ENCODE data around the gene OTUB1. TPM values are rescaled to one million over a fixed set of nuclear protein-coding genes. Genes with fewer than 3 reads are reported as not detected.
"Not testable (repeated sequence)": the region's sequence is repeated elsewhere in the genome, so short reads cannot be mapped to it uniquely, and the experiment has no call there.

The OTUB1 gene, protein sequence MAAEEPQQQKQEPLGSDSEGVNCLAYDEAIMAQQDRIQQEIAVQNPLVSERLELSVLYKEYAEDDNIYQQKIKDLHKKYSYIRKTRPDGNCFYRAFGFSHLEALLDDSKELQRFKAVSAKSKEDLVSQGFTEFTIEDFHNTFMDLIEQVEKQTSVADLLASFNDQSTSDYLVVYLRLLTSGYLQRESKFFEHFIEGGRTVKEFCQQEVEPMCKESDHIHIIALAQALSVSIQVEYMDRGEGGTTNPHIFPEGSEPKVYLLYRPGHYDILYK
- polyA plus RNA-seq: 10 to 100 TPM; 35.3 to 62.4 (median 50.5) TPM

DNA sequence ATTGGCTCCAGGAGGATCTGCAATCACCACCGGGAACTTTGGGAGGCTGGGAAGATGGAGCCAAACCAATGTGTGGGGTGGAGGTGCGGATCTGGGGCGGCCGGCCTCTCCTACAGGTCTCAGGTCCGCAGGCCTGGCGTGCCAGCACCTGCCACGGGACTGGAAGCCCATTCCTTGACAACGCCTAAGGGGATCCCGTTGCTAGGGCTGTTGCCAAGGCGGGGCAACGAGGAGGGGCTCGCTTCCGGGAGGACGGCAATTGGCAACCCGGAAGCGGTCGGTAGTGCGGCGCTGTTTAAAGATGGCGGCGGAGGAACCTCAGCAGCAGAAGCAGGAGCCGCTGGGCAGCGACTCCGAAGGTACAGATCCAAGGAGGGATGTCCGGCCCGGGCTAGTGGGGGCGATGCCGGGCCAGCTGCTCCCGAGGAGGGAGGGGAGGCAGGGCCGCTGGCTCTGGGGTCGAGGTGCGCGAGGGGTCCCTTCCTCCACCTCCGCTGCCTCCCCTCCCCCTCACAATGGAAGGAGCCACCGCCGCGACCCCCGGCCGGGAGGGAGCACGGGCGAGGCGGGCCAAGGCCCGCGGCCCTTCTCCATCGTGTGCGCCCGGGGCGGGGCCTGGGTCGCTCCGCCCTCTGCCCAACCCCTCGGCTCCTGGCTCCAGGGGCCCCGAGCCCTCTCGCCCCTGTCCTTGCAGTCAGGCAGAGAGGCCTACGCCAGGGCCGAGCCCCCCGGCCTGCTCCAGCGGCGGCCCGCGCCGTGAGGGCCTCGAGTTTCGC lies at the start of gene OTUB1:
Gene OTUB1, plus strand, starts transcription at position 283 of the 776 bp plus-strand sequence. Its CDS starts 19 bp downstream, at position 302.
- 0 to 1% (median 1%) methylated on average over 45 to 63 of the region's 63 CpGs for WGBS, 3 donors

DNA sequence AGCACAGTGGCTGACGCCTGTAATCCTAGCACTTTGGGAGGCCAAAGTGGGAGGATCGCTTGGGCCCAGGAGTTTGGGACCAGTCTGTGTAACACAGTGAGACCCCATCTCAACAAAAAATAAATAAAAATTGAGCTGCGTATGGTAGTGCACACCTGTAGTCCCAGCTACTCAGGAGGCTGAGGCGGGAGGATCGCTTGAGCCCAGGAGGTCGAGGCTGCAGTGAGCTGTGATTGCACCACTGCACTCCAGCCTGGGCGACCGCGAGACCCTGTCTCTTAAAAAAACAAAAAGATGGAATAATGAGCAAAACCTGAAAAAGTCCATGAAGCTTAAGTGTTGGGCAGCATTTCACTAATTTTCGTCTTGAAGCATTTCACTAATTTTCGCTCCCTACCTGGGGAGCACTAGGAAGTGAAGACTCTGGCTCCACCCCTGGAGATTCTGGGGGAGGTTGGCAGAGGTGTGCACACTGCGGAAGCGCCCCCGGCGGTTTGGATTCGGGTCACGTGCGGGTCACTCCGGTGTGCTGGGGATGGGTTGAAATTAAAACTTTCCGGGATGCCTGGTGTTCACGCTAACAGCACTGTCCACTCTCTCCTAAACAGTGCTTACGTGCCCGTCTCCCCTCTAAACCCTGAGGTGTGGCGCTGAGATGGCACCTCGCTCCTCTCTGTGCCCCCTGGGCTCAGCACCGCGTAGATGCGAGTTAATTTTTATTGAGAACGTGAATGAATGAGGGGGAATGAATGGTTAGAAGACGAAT lies 48.3 kb upstream of the OTUB1 start:
- no peak overlapping the region for H3K27ac ChIP-seq (ENCODE audit: low read depth, low read length)
- 19 to 24% (median 22%) methylated on average over 30 of the region's 30 CpGs for WGBS, 3 donors

More for the DNA sequence above, at the start of gene OTUB1:
- peak within 1 kb of the TSS; percentile 11 for H3K27ac ChIP-seq (ENCODE audit: low read depth, low read length)

DNA sequence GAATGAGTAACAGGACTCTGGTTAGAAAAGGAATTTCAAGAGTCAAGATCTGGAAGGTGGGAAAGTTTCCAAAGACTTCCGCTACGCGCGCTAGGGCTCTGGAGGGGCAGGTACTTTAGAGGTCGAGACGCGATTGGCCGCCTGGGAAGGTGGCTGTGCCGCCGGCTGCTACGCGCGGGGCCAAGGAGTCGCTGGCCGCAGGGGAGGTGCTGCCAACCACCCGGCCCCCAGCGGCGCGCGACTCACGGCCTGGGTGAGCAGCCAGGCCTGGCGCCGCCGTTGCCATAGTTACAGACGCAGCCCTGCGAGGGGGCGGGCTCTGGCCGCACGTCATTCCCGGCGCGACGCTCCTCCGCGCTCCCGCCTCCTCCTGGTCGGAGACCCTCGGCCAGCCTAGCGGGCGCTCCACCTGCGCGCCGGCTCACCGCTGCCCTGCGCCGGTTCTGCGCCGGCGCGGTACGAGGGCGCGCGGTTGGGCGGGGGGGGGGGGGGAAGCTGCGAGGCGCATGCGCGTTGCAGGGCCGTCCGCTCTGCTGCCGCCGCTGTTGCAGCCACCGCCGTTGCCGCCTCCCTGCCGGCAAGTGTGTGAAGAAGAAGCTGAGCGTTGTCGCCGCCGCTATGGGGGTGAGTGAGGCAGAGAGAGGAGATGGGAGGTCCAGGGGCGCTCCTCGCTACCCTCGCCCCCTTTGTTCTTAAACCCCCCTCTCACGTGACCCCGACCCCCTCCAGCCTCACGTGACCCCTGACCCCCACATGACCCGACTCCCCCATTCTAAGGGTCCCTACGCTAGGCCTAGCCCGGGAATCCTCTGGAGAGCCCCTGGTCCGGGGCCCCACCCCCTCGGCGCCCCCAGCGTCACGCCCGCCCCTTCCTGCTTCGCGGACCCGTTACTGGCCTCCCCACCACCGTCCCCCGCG lies 47.5 kb upstream of the OTUB1 start, which contains the start of gene NAA40:
Gene NAA40, plus strand, starts transcription at position 524 of the 918 bp plus-strand sequence. Its CDS starts 95 bp downstream, at position 619.
- H3K27ac ChIP-seq (ENCODE audit: low read depth, low read length): no peak within 1 kb of the TSS
- 0 to 1% (median 0%) methylated on average over 46 to 81 of the region's 92 CpGs for WGBS, 3 donors

DNA sequence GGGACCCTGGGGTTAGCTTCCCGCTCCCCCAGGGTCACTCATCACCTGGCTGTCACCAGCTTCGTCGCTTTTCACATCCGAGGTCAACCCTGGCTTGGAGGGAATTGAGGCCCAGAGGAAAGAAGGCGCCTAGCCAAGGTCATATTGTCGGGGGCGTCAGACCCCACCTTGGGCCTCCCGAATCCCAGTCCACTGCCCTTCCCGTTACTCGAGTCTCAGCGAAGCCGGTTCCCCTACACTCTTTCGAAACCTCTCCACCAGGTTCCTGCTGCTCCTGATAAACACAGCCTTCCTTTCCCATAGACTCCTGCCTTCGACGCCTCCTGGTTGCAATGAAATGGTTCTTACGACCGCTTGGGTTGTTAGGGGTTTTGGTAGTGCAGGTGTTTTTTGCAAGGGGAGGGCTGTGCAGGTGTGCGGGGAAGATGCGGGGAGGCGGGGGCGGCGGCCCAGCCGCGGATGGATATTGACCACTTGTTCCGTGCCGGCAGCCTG lies 46.8 kb upstream of the OTUB1 start:
- WGBS, 3 donors: 0 to 5% (median 3%) methylated on average over 26 of the region's 26 CpGs
- H3K27ac ChIP-seq (ENCODE audit: low read depth, low read length): no peak overlapping the region

DNA sequence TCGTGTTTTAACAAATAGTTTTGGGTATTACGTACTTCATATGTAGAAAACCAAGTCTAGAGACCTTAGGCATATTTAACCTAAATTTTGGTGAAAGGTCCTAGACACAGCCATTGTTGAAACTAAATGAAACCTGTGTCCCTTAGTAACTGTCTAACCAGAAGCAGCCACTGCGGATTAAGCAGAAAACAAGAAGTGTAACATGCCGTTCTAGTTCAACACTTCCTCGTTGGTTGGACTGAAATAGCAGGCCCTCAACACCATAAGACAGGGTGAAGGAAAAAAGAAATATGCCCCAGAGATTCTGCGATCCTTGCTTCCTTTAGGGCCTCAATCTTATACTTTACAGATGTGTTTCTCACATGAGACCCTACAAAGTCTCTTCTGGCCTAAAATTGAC lies 45.5 kb upstream of the OTUB1 start:
- H3K27ac ChIP-seq (ENCODE audit: low read depth, low read length): no peak overlapping the region
- 68 to 75% (median 74%) methylated on average over 6 of the region's 6 CpGs for WGBS, 3 donors

DNA sequence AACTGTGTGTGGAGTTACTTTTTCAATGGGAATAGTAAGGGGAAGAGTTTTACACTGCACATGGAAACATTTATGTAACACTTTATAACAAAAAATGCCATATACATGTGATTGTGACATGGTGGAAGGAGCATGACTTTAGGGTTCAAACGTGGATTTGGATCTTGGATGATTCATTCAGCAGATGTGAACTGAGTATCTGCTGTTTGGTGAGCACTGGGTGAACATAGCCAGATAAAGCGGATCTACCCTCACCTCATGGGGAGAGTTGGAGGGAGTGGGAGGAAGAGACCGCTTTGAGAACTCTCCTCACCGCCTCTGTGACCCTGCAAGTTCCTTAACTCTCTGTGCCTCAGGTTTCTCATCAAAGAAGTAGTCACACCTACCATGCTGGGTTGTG lies 44.3 kb upstream of the OTUB1 start:
- H3K27ac ChIP-seq (ENCODE audit: low read depth, low read length): no peak overlapping the region
- 86 to 88% (median 87%) methylated on average over 4 of the region's 4 CpGs for WGBS, 3 donors

DNA sequence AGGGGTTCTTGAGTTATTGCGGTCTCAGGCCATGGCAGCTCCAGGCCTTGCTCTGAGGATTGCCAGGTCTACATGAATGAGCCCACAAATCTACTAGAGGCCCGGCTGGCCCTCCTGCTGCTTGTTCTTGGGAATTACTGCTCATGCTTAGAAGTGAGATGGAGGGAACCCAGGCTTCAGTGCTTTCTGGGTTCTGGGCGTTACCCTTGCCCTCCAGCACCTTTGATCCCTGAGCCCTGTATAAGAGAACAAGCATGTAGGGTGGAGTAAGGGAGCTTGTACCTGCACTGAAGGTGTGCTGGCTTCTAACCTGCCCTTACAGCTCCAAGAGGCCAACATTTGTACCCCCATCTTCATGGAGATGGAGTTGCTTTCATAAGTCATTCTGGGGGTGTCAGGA lies 43.4 kb upstream of the OTUB1 start:
- WGBS, 3 donors: 93 to 96% (median 93%) methylated on average over 3 of the region's 3 CpGs
- no peak overlapping the region for H3K27ac ChIP-seq (ENCODE audit: low read depth, low read length)

DNA sequence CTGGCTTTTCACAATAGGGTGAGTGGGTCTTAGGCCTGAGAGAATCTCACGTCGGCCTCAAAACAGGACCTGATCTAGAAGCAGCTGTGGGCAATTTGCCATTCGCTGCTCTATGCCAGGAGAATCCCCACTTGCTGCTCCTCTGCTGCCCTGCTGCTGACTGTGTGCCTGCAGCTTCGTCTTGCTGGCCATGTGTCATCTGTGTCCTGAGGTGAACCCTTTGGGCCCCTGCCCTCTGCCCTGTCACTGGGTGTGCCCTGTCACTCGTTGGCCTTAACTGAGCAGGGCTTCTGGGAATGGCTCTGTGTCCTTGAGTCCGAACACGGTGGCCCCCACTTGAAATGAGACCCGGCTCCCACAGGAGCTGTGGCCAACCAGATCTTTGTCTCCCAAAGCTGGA lies 41.3 kb upstream of the OTUB1 start:
- 29 to 65% (median 59%) methylated on average over 8 of the region's 8 CpGs for WGBS, 3 donors

DNA sequence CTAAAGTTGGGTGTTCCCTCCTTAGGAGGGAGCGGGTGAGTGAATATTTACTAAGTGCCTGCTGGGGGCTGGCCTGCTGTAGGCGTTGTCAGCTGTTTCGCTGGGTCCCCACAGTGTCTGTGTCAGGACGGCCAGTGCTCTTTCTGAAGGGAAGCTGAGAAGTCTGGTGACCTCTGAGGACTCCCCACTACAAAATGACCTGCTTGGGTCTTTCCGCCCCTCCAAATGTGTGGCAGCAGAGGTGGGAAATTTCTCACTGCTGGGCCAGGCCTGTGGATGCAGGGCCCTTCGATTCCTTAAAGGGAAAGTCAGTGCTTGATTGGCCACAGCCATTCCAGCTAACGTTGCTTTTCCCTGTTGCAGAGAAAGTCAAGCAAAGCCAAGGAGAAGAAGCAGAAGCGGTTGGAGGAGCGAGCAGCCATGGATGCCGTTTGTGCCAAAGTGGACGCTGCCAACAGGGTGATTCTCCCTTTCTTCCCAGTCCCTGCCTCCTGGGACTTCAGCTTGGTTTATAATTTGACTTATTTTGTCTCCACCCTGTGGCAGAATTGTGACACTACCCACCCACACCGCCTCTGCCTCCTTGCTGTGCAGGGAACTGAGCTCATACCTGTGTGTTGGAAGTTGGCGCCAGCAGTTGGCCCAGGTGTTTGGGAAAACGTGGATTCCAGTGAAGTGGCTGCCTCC lies 40.6 kb upstream of the OTUB1 start:
- H3K27ac ChIP-seq (ENCODE audit: low read depth, low read length): no peak overlapping the region
- WGBS, 3 donors: 31 to 44% (median 40%) methylated on average over 14 of the region's 14 CpGs

More for the DNA sequence above, 41.3 kb upstream of the OTUB1 start:
- H3K27ac ChIP-seq (ENCODE audit: low read depth, low read length): no peak overlapping the region

DNA sequence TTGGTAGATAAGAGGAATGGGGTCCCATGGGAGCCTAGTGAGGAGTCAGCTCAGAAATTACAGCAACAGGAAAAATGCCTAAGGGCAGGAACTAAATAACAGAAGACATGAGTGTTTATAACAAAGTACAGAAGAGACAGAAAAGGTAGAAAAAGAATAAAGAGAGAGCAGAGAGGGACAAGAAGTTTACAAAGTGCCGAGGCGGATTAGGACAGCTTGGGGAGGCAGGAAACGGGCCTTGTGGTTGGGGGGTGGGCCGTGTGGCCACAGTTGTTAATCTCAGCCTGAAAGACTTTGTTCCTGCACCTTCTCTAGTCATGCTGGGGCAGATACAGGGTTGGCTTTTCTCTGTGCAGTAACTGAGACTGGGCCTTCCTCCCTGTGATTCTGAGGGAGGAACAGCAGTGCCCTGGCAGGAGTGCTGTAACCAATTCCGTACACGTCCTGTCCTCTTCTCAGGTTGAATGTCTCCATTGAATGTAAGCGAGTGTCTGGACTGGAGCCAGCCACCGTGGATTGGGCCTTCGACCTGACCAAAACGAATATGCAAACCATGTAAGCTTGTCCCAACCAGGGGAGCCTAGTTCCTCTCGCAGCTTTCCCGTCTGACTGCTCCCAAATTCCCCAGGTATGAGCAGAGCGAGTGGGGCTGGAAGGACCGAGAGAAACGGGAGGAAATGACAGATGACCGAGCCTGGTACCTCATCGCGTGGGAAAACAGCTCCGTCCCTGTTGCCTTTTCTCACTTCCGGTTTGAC lies 34.3 kb upstream of the OTUB1 start:
- H3K27ac ChIP-seq (ENCODE audit: low read depth, low read length): no peak overlapping the region
- 69 to 86% (median 71%) methylated on average over 20 of the region's 20 CpGs for WGBS, 3 donors

DNA sequence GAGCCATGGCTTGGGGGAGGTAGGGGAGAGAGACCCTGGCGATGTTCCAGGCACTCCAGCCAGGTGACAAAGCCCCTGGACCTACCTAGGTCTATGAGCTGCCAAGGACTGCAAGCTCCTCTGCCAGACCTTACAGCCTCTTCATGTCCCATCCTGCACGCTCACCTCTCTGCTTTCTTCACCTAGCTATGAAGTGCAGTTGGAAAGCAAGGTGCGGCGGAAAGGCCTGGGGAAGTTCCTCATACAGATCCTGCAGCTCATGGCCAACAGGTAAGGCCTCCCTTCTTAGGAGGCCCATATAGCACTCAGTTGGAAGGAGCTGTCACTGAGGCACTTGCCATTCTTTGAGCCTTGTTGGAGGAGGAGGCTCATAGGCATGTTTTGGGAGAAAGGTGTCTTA lies 33.7 kb upstream of the OTUB1 start:
- H3K27ac ChIP-seq (ENCODE audit: low read depth, low read length): no peak overlapping the region
- 95 to 99% (median 95%) methylated on average over 4 of the region's 4 CpGs for WGBS, 3 donors

DNA sequence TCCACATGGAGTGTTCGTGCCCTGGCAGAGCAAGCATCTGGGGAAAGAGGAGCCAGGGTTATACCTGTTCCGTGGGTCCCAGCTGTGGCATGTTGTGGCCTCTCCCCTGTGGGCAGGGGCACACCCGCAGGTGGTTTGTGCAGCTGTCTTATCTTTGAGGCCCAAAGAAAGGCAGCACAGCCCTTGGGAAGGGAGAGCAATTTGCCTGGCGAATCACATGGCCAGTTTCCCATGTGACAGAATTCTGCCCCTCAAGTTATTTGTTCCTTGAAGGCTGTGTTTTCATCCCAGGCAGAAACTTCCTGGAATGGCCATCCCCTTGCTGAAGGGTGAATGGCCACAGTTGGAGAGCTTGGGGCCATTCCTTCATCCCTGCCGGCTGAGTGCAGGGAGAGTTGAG lies 28.2 kb upstream of the OTUB1 start:
- no peak overlapping the region for H3K27ac ChIP-seq (ENCODE audit: low read depth, low read length)
- WGBS, 3 donors: 85 to 91% (median 86%) methylated on average over 5 of the region's 5 CpGs

DNA sequence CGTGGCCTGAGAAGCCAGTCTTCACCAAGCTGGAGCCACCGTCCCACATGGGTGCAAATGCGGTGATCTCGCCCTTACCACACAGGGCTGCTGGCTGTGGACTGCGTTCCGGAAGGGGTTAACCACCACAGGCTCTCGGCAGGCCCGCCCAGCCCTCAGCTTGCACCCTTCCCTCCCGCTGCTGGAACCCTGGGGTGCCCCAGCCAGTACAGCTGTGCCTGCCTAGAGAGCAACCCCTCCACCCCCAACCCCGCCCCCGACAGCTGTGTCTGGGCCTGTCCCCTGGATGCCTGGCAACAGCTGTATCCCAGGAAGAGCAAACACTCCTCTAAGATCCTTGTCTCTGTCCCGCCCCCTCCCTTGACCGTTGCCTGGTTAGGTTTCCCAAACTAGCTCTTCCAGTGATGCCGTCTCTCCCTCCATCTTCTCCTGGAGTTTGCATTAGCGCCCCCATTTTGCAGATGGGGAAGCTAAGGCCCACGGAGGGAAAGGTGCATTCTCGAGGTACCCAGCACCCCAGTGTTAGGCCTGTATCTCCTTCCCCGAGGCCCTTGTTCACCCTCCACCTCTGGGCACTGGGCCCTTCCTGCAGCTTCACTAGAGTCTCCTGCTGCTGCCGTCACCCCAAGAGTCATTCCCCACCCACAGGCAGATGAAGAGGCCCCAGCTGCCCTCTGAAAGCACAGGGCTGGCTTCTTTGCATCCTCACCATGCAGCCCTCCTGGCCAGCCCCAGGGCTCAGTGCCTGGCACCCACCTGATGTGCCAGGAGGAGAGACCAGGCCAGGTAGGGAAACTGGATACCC lies 24.4 kb upstream of the OTUB1 start:
- 39 to 47% (median 44%) methylated on average over 19 of the region's 19 CpGs for WGBS, 3 donors

DNA sequence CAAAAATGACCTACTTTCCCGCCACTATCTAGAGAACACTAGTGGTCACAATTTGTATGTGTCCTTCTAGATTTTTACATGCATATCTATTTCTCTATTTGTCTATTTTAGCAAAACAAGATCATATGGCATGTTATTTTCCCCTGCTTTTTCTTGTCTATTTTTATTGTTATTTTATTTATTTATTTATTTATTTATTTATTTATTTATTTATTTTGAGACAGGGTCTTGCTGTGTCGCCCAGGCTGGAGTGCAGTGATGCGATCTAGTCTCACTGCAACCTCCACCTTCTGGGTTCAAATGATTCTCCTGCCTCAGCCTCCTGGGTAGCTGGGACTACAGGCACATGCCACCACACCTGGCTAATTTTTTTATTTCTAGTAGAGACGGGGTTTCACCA lies 22.3 kb upstream of the OTUB1 start:
- not testable (repeated sequence) for H3K27ac ChIP-seq (ENCODE audit: low read depth, low read length)
- WGBS, 3 donors: 93 to 94% (median 93%) methylated on average over 4 of the region's 4 CpGs

More for the DNA sequence above, 24.4 kb upstream of the OTUB1 start:
- no peak overlapping the region for H3K27ac ChIP-seq (ENCODE audit: low read depth, low read length)

DNA sequence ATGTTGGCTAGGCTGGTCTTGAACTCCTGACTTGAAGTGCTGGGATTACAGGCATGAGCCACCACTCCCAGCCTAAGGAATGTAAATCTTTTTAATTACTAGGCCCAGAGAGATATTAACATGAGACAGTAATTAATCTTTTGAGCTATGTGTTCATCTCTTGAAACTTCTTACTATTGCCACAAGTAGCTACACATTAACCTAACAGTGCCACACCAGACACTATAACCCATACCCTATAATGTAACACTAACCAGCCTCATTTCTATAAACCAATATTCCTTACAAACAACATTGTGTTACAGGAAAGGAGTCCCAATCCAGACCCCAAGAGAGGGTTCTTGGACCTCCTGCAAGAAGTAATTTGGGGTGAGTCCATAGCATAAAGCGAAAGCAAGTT lies 19.8 kb upstream of the OTUB1 start:
- 96 to 100% (median 100%) methylated on average over 1 of the region's 1 CpG for WGBS, 3 donors
- no peak overlapping the region for H3K27ac ChIP-seq (ENCODE audit: low read depth, low read length)

DNA sequence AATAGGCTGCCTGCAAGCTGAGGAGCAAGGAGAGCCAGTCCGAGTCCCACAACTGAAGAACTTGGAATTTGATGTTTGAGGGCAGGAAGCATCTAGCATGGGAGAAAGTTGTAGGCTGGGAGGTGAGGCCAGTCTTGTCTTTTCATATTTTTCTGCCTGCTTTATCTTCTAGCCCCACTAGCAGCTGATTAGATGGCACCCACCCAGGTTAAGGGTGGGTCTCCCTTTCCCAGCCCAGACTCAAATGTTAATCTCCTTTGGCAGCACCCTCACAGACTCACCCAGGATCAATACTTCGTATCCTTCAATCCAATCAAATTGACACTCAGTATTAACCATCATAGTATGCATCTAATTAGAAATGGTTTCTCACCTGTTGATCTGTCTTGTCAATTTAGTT lies 16.8 kb upstream of the OTUB1 start:
- H3K27ac ChIP-seq (ENCODE audit: low read depth, low read length): no peak overlapping the region
- 65 to 85% (median 78%) methylated on average over 2 of the region's 2 CpGs for WGBS, 3 donors

All from adipose tissue (tissue), 3 donors.